Activated naive CD8-positive, alpha-beta T cell treated with anti-CD3 and anti-CD28 coated beads, Interleukin-2, amount 10 ng/mL, durations not matched to agents 7 days and 5 days (primary cell): ENCODE measurements around the gene PRSS38. TPM values are rescaled to one million over a fixed set of nuclear protein-coding genes. Genes with fewer than 3 reads are reported as not detected.
A peak's percentile ranks its signal among the peaks of the same experiment; 100 is the strongest.

ENCODE experiments used
- ATAC-seq: fragments of 150-1000 bp; cut with Tn5 transposase; one replicate; pipeline ENCODE4 v1.10.0; 2021; ENCODE audit warnings: low read depth, moderate library complexity
- POLR2A ChIA-PET: fragments of 350-600 bp; sonication (Branson Sonifier 250); formaldehyde crosslinking; loops from one replicate; lab custom pipeline; 2021; ENCODE audit warnings: antibody characterized with exemption; lab: Charles Lee
- DNase-seq: peaks from one replicate; pipeline ENCODE4 v3.0.0; 2021
- H3K27ac Mint-ChIP-seq: one replicate; pipeline ENCODE4 v1.8.0; 2022; ENCODE audit warnings: mild to moderate bottlenecking, mixed read lengths
- H3K27me3 Mint-ChIP-seq: one replicate; pipeline ENCODE4 v1.8.0; 2022; ENCODE audit warnings: mild to moderate bottlenecking, moderate library complexity, mixed read lengths
- H3K36me3 Mint-ChIP-seq: one replicate; pipeline ENCODE4 v1.8.0; 2021; ENCODE audit warnings: mild to moderate bottlenecking, mixed read lengths
- H3K4me1 Mint-ChIP-seq: one replicate; pipeline ENCODE4 v1.8.0; 2021; ENCODE audit warnings: mixed read lengths
- H3K4me3 Mint-ChIP-seq: one replicate; pipeline ENCODE4 v1.8.0; 2022; ENCODE audit warnings: mild to moderate bottlenecking, moderate library complexity, mixed read lengths
- H3K9me3 Mint-ChIP-seq: one replicate; pipeline ENCODE4 v1.8.0; 2021; ENCODE audit warnings: mixed read lengths
- total RNA-seq, 2 experiments: library from RNA; stranded (reverse); gene quantifications; one replicate each; pipeline ENCODE4 v1.2.3, GENCODE V29; 2021

Gene PRSS38
- total RNA-seq, 2 experiments from 2014 or later = not detected

DNA sequence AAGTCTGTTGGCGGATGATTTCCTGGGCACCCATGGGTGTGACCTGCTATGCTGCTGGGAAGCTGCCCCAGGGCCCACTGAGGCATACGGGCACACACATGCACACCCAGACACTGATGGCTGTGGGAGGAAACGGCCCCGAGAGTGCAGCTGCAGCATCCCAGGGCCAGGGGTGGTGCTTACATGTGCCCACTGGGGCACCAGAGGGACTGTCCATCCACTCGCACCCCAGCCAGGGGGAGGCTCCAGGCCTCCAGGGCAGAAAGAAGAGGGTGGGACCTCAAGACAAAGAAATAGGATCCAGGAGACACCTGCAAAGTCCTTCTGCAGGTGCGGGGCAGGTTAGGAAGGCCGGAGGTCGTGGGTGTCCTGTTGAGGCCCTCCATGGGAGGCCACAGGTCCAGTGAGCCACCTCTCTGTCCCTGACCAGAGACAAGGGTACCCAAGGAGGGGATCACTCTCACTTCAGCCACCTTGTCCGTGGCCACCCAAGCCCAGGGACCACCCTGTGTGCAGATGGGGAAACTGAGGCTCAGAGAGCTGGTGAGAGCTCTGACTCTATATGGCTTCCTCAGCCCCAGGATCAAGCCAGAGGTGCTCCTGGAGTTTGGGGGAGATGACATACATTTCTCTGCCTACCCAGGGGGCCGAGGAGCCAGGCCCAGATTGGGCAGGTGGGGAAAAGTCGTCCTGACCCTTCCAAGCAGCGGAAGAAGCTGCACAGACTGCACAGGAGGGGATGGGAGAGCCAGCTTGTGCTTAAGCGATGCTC, 75.2 kb downstream of the PRSS38 start:
- Mint-ChIP-seq H3K36me3 (no peaks in the 10 kb centered on the region), H3K9me3 (no peaks in the 10 kb centered on the region), H3K27me3 (no peaks in the 10 kb centered on the region), H3K4me3 (no peak overlapping the region), H3K27ac (no peak overlapping the region), H3K4me1 (peaks cover 3% of the 10 kb centered on the region)
- POLR2A ChIA-PET = no interaction called here
- no peak for ATAC-seq
- peak; percentile 27 for DNase-seq

DNA sequence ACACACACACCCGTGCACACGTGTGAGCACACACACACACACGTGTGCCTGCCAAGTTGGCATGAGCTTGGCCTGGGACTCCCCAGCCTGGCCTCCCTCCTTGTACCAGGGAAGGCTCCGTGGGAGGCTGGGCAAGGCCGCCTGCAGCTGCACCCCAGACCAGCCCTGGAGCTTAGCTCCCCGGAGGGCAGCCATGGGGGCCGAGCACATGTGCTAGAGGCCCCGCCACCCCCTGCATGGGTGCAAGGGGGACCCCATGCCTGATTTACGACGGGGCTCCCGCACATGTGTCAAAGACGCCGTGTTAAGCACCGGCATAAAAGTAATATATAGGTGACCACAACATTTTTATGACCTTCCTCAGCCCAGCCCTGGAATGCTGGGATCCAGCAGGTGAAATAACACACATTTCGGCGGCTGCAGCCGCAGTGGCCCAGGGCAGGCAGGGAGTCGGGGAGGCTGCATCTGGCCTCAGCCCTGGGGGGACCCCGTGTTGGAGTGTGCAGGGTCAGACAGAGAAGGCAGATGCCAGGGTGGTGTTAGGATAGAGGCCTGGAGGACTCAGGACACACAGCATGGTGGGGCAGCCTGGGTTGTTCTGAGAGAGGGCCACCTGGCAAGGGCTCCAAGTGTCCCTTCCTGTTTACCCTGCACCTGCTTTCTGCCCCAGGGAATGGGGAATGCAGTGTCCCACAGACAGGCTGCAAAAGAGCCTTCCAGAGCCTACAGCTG, 75.9 kb downstream of the PRSS38 start:
- DNase-seq (peak; percentile 26), ATAC-seq (no peak)
- Mint-ChIP-seq H3K4me3 (no peak overlapping the region), H3K27ac (no peak overlapping the region), H3K27me3 (no peaks in the 10 kb centered on the region), H3K9me3 (no peaks in the 10 kb centered on the region), H3K36me3 (no peaks in the 10 kb centered on the region), H3K4me1 (no peaks in the 10 kb centered on the region)
- POLR2A ChIA-PET = interaction anchor here (0.5 kb wide), 1 partner anchor 17 kb away, joined by 6 read pairs; no protein-coding TSS in a partner anchor

DNA sequence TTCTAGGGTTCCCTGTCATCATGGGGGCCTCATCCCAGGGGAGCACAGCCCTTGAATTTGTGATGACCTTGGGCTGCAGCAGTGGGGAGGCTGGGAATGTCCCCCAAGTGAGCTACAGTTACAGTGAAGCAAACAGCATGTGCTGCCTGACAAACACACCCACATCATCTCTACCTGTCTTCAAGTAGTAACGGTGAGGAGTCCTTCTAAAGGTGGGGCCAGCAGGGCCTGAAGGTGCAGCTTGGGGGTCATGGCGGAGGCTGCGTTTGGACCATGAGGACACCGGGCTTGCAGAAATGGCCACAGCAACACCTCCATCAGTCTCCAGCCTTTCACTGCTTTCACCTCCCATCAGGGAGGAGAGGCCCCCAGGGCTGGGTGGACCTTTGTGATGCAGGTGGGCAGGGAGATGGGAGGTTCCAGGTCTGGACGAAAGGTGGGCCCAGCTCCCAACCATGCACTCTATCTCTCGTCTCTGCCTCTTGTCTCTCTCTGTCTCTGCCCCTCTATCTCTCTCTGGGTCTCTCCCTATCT, 76.5 kb downstream of the PRSS38 start:
- Mint-ChIP-seq H3K27ac (no peak overlapping the region), H3K27me3 (no peaks in the 10 kb centered on the region), H3K9me3 (no peaks in the 10 kb centered on the region), H3K4me3 (no peak overlapping the region), H3K4me1 (no peaks in the 10 kb centered on the region), H3K36me3 (no peaks in the 10 kb centered on the region)
- ATAC-seq (no peak), DNase-seq (peak; percentile 21)
- POLR2A ChIA-PET = interaction anchor here (0.5 kb wide), 1 partner anchor 18 kb away, joined by 6 read pairs; no protein-coding TSS in a partner anchor

DNA sequence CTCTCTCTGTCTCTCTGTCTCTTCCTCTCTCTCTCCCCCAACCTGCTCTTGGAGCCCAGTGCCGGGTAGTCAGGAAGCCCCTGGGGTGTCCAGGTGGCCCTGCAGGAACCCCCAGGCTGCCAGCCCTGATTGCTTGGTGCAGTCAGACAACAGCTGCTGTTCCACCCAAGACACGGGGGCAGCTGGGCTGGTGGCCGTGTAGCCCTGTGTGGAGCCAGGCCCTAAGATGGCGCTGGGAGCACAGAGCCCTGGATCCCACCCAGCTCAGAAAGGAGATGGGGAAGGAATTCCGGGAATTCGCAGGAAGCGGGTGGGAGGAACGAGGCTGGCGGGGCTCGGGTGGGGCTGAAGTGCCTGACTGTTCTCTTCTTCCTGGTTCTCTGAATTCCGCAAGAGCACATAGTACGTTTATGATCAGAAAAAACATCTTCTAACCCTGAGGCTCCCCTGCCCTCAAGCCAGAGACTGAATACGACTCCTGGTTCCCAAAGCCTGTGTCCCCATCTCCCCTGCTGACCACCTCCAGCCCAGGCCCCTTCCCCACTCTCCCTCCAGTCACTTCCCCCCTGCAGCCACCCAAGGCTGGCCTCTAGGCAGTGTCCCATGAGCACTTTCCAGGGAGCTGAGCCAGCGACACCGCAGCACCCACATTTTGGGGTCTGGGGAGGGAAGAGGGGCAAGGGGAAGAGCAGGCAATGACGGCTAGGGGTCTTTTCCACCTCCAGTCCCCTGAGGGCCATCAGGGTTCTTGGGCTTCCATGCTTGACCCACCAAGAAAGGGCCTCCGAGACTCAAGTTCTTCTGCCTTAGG, 77.2 kb downstream of the PRSS38 start:
- Mint-ChIP-seq H3K4me3 (no peak overlapping the region), H3K36me3 (no peaks in the 10 kb centered on the region), H3K4me1 (no peaks in the 10 kb centered on the region), H3K27ac (no peak overlapping the region), H3K9me3 (no peaks in the 10 kb centered on the region), H3K27me3 (no peaks in the 10 kb centered on the region)
- DNase-seq (peak; percentile 26), ATAC-seq (no peak)
- POLR2A ChIA-PET = no interaction called here

DNA sequence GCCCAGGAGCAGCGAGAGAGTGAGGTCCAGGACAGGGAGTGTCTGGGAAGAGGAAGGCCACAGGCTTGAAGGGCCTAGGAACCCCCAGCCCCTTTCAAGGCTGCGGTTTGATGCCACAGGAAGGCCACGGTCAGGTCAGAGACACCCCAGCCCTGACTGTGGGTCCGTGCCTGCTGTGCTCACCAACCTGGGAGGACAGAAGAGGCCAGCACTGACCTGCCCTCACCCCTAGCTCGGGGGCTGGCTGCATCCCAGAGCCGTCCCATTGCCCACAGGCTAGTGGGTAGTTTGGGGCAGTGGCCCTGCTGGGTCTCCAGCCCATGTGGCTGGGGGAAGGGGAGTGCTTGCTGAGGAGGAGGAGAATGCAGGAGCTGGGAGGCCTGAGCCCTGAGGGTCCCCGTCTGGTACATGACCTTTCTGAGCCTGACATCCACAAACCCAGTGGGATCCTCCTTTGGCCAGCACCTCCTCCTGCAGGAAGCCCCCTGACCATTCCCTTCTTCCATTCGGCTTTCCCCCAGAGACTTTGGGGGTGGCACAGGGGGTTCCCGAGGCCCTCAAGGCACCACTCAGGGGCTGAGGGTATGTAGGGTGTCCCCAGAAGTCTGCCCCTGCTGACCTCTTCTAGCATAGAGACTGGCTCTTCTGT, 77.9 kb downstream of the PRSS38 start:
- H3K27me3 Mint-ChIP-seq = no peaks in the 10 kb centered on the region
- DNase-seq = peak; percentile 19
- H3K4me3 Mint-ChIP-seq = no peak overlapping the region
- H3K27ac Mint-ChIP-seq = no peak overlapping the region
- no peak for ATAC-seq
- no peaks in the 10 kb centered on the region for H3K9me3 Mint-ChIP-seq
- no peaks in the 10 kb centered on the region for H3K36me3 Mint-ChIP-seq
- POLR2A ChIA-PET = no interaction called here
- H3K4me1 Mint-ChIP-seq = peaks cover 1% of the 10 kb centered on the region

DNA sequence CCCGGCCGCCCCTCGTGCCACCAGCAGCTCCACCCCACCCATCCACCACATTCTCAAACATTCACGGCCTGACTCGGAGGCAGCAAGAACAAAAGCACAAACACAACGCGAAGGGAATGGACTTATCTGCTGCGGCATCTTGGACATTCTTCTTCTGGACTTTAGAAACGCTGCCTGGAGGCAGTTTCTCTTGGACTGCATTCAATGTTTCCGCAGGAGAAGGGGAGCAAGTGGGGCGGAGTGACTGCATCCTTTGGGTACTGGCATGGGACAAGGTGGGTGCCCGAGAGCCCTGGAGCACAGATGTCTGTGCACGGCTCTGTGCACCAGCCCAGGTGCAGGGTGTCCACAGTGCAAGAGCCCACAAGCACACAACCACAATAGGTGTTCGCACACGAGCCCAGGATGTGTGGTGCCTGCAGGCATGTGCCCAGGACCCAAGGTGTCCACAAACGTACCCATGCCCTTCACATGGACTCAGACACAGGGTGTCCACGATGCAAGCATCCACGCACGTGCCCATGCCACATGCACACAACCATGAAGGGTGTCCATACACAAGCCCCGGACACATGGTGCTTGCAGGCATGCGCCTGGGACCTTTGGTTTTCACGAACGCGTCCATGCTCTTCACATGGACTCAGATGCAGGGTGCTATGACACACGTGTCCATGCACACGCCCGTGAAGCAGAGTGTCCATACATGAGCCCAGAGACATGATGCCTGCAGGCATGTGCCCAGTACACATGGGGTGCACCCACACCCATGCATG, 78.7 kb downstream of the PRSS38 start:
- peaks cover 2% of the 10 kb centered on the region for H3K4me1 Mint-ChIP-seq
- no peak for ATAC-seq
- H3K9me3 Mint-ChIP-seq = no peaks in the 10 kb centered on the region
- H3K36me3 Mint-ChIP-seq = no peaks in the 10 kb centered on the region
- DNase-seq = peak; percentile 24
- POLR2A ChIA-PET = no interaction called here
- H3K27me3 Mint-ChIP-seq = no peaks in the 10 kb centered on the region
- H3K27ac Mint-ChIP-seq = no peak overlapping the region
- H3K4me3 Mint-ChIP-seq = no peak overlapping the region

DNA sequence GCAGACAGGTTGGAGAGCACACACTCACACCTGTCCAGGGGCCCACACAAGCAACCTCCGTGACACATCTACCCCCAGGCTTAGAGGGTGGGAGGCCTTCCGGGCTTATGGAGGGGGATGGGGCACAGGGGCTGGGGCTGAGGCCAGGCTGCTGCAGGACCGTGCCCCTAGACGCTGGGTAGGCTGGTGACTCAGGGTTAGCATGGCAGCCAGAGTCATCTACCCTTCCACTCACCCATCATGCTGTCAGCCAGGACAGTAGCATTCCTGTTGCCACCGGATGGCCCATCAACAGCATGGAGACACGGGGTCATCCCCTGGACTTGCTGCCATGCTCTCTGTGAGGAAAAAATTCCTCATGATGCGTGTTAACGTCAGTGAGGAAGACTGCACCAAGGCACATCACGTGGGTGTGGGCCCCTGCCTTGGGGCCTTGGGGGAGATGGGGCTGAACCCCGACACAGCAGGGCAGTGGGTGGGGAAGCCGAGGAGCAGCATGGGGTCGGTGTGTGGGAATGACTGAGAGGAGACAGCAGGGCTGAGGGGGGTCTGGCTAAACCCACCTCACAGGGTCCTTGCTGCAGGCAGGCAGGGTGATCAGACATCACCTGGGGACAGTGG, 79.5 kb downstream of the PRSS38 start:
- H3K36me3 Mint-ChIP-seq = no peaks in the 10 kb centered on the region
- POLR2A ChIA-PET = no interaction called here
- H3K9me3 Mint-ChIP-seq = no peaks in the 10 kb centered on the region
- no peak overlapping the region for H3K27ac Mint-ChIP-seq
- DNase-seq (peak; percentile 22), ATAC-seq (no peak)
- peaks cover 2% of the 10 kb centered on the region for H3K4me1 Mint-ChIP-seq
- peaks cover under 1% of the 10 kb centered on the region for H3K27me3 Mint-ChIP-seq
- H3K4me3 Mint-ChIP-seq = no peak overlapping the region

Other genes with a start within 250 kb of the PRSS38 start
- gene JMJD4, start 80.4 kb upstream of the PRSS38 start, total RNA-seq = 10 to 100 TPM; 20.4 to 21.6 TPM
- gene SNAP47, start 80.2 kb upstream of the PRSS38 start, total RNA-seq = 10 to 100 TPM; 29.0 to 29.2 TPM
- gene WNT9A, start 132.3 kb downstream of the PRSS38 start, total RNA-seq = under 1 TPM; 0.08 to 0.09 TPM
- not detected for gene WNT3A, start 191.3 kb downstream of the PRSS38 start, total RNA-seq